Esophagus muscularis mucosa (tissue), 4 donors: Measurements from ENCODE around the gene FAM89B. TPM values are rescaled to one million over a fixed set of nuclear protein-coding genes. Genes with fewer than 3 reads are reported as not detected.

Experiments used
- DNase-seq: peaks from one replicate; pipeline ENCODE4 v3.0.0-alpha.2; 2017; ENCODE audit errors: extremely low spot score
- H3K27ac ChIP-seq, 4 donors: fragments of 200-600 bp; sonication (generic); replicated peaks in 1 of 4; 1 replicate in 3 of 4; 2 replicates in 1 of 4; pipeline ENCODE4 v1.5.1; 2016 to 2019; ENCODE audit warnings: mild to moderate bottlenecking in 1 of 4
- H3K27me3 ChIP-seq, 4 donors: fragments of 200-600 bp; sonication (generic); one replicate each; pipeline versions ENCODE4 v1.5.1 to v1.6.0; 2016 to 2019
- H3K36me3 ChIP-seq, 4 donors: fragments of 200-600 bp; sonication (generic); one replicate each; pipeline ENCODE4 v1.5.1; 2016 to 2019
- H3K4me1 ChIP-seq, 4 donors: fragments of 200-600 bp; sonication (generic); one replicate each; pipeline ENCODE4 v1.5.1; 2016 to 2019
- H3K4me3 ChIP-seq, 4 donors: fragments of 200-600 bp; sonication (generic); 1 replicate in 2 of 4; 2 replicates in 2 of 4; pipeline ENCODE4 v1.5.1; 2016 to 2019; ENCODE audit warnings: mild to moderate bottlenecking in 4 of 4, moderate library complexity in 1 of 4
- H3K9me3 ChIP-seq, 4 donors: fragments of 200-600 bp; sonication (generic); 1 replicate in 3 of 4; 2 replicates in 1 of 4; pipeline ENCODE4 v1.5.1; 2016 to 2019
- EP300 ChIP-seq: sonication (generic); formaldehyde crosslinking; IDR thresholded peaks from one replicate; pipeline ENCODE4 v1.6.1; 2017; ENCODE audit warnings: antibody characterized with exemption
- POLR2A ChIP-seq: fragments of 450-650 bp; IDR thresholded peaks from one replicate; pipeline ENCODE4 v1.6.1; 2017; ENCODE audit warnings: antibody characterized with exemption, moderate library complexity, mild to moderate bottlenecking, low read depth
- POLR2AphosphoS5 ChIP-seq, 2 donors: sonication (generic); formaldehyde crosslinking; IDR thresholded peaks; one replicate each; pipeline ENCODE4 v1.6.1; 2017; ENCODE audit warnings: antibody characterized with exemption in 2 of 2
- WGBS: methylation state at CpG from one replicate; pipeline ENCODE4 v1.1.5; 2018; 5-methylcytosine and 5-hydroxymethylcytosine counted together
- intact Hi-C: fragments of 100-400 bp; cut with DNase I; formaldehyde crosslinking; loops from one replicate; pipeline ENCODE4 v1.15.1; 2023
- total RNA-seq, 4 donors: library from RNA; depleted of rRNA; stranded (reverse); fragments of >200 nt; gene quantifications; one replicate each; pipeline versions ENCODE4 v1.1.0 to v1.2.1, GENCODE V29; 2016
- TF ChIP-seq, protein P1 (sequence below), 3 experiments: fragments of 200-600 bp in 2 of 3; fragments of 450-650 bp in 1 of 3; sonication (generic) in 2 of 3; IDR thresholded peaks; one replicate each; pipeline ENCODE4 v1.5.1; 2017 to 2019; ENCODE audit warnings: antibody characterized with exemption in 3 of 3, mild to moderate bottlenecking in 2 of 3, moderate library complexity in 1 of 3

The FAM89B gene
- total RNA-seq, 4 donors from 2014 or later = 47.9 to 90.4 (median 75.0) TPM

GRCh38 chr11:65583589-65583988 is 11.3 kb downstream of the FAM89B start:
- no peak for DNase-seq
- no peak for TF ChIP-seq POLR2AphosphoS5 (IDR thresholded peaks at IDR 0.05)
- TF ChIP-seq, protein P1, sequence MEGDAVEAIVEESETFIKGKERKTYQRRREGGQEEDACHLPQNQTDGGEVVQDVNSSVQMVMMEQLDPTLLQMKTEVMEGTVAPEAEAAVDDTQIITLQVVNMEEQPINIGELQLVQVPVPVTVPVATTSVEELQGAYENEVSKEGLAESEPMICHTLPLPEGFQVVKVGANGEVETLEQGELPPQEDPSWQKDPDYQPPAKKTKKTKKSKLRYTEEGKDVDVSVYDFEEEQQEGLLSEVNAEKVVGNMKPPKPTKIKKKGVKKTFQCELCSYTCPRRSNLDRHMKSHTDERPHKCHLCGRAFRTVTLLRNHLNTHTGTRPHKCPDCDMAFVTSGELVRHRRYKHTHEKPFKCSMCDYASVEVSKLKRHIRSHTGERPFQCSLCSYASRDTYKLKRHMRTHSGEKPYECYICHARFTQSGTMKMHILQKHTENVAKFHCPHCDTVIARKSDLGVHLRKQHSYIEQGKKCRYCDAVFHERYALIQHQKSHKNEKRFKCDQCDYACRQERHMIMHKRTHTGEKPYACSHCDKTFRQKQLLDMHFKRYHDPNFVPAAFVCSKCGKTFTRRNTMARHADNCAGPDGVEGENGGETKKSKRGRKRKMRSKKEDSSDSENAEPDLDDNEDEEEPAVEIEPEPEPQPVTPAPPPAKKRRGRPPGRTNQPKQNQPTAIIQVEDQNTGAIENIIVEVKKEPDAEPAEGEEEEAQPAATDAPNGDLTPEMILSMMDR (IDR thresholded peaks at IDR 0.05) = no peak
- no peak for TF ChIP-seq EP300
- TF ChIP-seq POLR2A = no peak
- peaks cover 47 to 81% (median 72%) of the 10 kb centered on the region in 4 donors for H3K36me3 ChIP-seq
- H3K27me3 ChIP-seq = no peaks in the 10 kb centered on the region
- 82% methylated on average over 8 of the region's 10 CpGs for WGBS
- intact Hi-C loops = no loop called here
- H3K4me1 ChIP-seq = peaks cover 36 to 85% (median 69%) of the 10 kb centered on the region in 4 donors
- H3K27ac ChIP-seq = peak overlapping the region; percentile 58 to 96 (median 79)
- H3K4me3 ChIP-seq = no peak overlapping the region
- no peaks in the 10 kb centered on the region for H3K9me3 ChIP-seq

GRCh38 chr11:65584106-65584505 is 11.8 kb downstream of the FAM89B start:
- H3K9me3 ChIP-seq = no peaks in the 10 kb centered on the region
- intact Hi-C loops = no loop called here
- peaks cover 37 to 85% (median 69%) of the 10 kb centered on the region in 4 donors for H3K4me1 ChIP-seq
- H3K4me3 ChIP-seq = no peak overlapping the region
- no peaks in the 10 kb centered on the region for H3K27me3 ChIP-seq
- peaks cover 47 to 81% (median 69%) of the 10 kb centered on the region in 4 donors for H3K36me3 ChIP-seq
- DNase-seq = no peak
- 70% methylated on average over 3 of the region's 8 CpGs for WGBS
- TF ChIP-seq EP300 = no peak
- peak in 1 of 2 donors; percentile 18 for TF ChIP-seq POLR2AphosphoS5 (IDR thresholded peaks at IDR 0.05)
- no peak for TF ChIP-seq POLR2A
- TF ChIP-seq, protein P1 (IDR thresholded peaks at IDR 0.05) = no peak
- peak overlapping the region; percentile 58 to 96 (median 79) for H3K27ac ChIP-seq

- Histone ChIP-seq H3K4me3 (no peak overlapping the region), H3K4me1 (peaks cover 44 to 86% (median 71%) of the 10 kb centered on the region in 4 donors), H3K9me3 (no peaks in the 10 kb centered on the region), H3K36me3 (peaks cover 45 to 81% (median 68%) of the 10 kb centered on the region in 4 donors), H3K27ac (peak overlapping the region; percentile 58 to 96 (median 79)), H3K27me3 (no peaks in the 10 kb centered on the region)
- intact Hi-C loops = no loop called here
- WGBS = 71% methylated on average over 13 of the region's 46 CpGs
- no peak for DNase-seq
- TF ChIP-seq, protein P1 (IDR thresholded peaks at IDR 0.05) = no peak
- TF ChIP-seq POLR2AphosphoS5 (IDR thresholded peaks at IDR 0.05) (no peak), POLR2A (no peak), EP300 (no peak)
Measured at GRCh38 chr11:65584723-65585171, 12.4 kb downstream of the FAM89B start.

DNA sequence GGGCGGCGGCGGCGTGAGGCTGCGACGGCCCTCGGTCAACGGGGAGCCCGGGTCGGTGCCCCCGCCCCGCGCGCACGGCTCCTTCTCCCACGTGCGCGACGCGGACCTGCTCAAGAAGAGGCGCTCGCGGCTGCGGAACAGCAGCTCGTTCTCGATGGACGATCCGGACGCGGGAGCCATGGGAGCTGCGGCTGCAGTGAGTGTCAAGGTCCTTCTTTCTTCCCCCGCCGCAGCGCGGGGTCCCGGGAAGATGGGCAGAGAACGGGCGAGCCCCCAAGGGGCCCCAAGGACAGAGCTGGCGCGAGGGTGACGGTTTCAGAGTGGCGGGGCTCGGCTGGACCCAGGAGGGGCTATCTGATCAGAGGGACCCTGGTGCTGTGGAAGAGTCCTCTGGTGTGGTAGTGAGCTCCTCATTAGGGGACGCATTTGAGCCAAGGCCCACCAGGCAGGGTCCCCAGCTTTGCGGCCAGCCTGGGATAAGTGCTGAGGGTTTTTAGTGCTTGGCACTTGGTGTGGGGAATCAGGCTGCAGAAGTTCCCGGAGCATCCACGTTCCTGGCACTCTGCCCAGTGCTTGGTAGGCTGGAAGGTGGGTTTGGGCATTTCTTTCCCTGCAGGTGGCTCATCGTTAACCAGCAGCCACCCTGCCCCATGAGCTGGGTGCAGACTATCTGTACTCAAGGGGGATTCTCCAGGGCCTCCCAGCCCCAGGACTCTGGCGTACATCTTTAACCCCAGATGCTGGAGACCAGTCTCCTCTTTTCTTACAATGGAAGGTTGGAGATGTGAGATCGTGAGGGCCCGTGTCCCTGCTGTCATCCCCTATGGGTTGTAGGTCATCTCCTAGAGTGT is 13.3 kb downstream of the FAM89B start:
- no peaks in the 10 kb centered on the region for H3K9me3 ChIP-seq
- TF ChIP-seq POLR2A = no peak
- peak in 1 of 2 donors; percentile 34 for TF ChIP-seq POLR2AphosphoS5 (IDR thresholded peaks at IDR 0.05)
- H3K27me3 ChIP-seq = no peaks in the 10 kb centered on the region
- 74% methylated on average over 33 of the region's 51 CpGs for WGBS
- H3K4me1 ChIP-seq = peaks cover 46 to 87% (median 71%) of the 10 kb centered on the region in 4 donors
- H3K27ac ChIP-seq = peak overlapping the region; percentile 79 to 96 (median 82)
- H3K36me3 ChIP-seq = peaks cover 45 to 81% (median 68%) of the 10 kb centered on the region in 4 donors
- DNase-seq = no peak
- no peak overlapping the region for H3K4me3 ChIP-seq
- intact Hi-C loops = no loop called here

DNA sequence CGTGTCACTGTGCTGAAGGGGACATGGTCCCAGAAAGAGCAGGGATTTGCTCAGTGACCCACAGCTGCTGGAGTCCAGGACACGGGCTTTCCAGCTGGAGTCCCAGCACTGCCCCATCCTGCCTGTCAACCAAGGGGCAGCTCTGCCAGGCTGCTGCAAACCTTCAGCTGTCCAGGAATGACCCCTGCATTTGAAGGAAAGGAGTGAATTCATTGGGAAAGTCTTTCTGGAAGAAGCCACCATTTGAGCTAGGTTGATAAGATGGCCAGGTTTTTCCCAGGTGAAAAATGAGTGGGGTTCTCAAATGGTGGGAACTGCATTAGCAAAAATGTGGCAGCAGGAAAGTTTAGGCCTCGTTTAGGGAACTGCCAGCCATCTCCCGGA is 13.9 kb downstream of the FAM89B start:
- H3K4me3 ChIP-seq = peak overlapping the region in 2 of 4 donors; percentile 0 to 4
- DNase-seq = no peak
- TF ChIP-seq POLR2A (no peak), EP300 (no peak), POLR2AphosphoS5 (IDR thresholded peaks at IDR 0.05) (no peak)
- TF ChIP-seq, protein P1 (IDR thresholded peaks at IDR 0.05) = no peak
- no peaks in the 10 kb centered on the region for H3K27me3 ChIP-seq
- peak overlapping the region; percentile 79 to 96 (median 82) for H3K27ac ChIP-seq
- H3K4me1 ChIP-seq = peaks cover 46 to 82% (median 73%) of the 10 kb centered on the region in 4 donors
- 62% methylated on average over 4 of the region's 4 CpGs for WGBS
- intact Hi-C loops = no loop called here
- H3K36me3 ChIP-seq = peaks cover 41 to 81% (median 68%) of the 10 kb centered on the region in 4 donors
- H3K9me3 ChIP-seq = no peaks in the 10 kb centered on the region
